ENCODE results near the gene OR51A7. TPM values are rescaled to one million over a fixed set of nuclear protein-coding genes. Genes with fewer than 3 reads are reported as not detected.

Gene OR51A7
- total RNA-seq, 1 experiment from 2014 or later, result not detected

DNA sequence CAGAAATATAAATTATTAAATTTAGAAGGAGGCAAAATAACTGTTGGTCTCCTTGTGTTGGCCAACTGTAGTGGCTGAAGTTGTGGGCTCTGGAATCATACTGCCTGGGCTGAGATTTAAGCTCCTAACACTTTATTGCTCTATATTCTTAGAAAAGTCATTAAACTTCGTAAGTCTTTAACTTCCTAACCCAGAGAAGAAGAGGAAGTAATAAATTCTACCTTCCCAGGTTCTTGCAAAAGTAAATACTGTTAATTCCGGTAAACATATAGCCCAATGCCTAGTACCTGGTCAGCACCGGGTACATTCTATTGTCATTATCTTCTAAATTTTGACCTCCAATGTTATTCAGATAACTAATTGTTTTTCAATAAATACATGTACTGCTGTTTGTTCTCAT lies 17.4 kb upstream of the OR51A7 start:
- ATAC-seq (no peak), DNase-seq (ENCODE audit: low spot score) (no peak)
- ChIA-PET POLR2A (no interaction called here), CTCF (no interaction called here)
- Mint-ChIP-seq H3K9me3 (peaks cover 3% of the 10 kb centered on the region; the same call in 1 of the 2 replicates), H3K27me3 (ENCODE audit: low read depth) (no peaks in the 10 kb centered on the region; the same call in 1 of the 2 replicates), H3K4me1 (no peaks in the 10 kb centered on the region), H3K4me3 (no peak overlapping the region), H3K27ac (no peak overlapping the region), H3K36me3 (no peaks in the 10 kb centered on the region)
- no peak for TF ChIP-seq ZNF671 (CRISPR knock-in tag; IDR thresholded peaks at IDR 0.05)
- no peak for TF ChIP-seq NFATC4 (CRISPR knock-in tag; IDR thresholded peaks at IDR 0.05)
- no peak for TF ChIP-seq ETV6 (CRISPR knock-in tag; IDR thresholded peaks at IDR 0.05)
- no peak for TF ChIP-seq SP1 (CRISPR knock-in tag; conservative IDR thresholded peaks at IDR 0.05)
- no peak for TF ChIP-seq ZNF219 (CRISPR knock-in tag; IDR thresholded peaks at IDR 0.05; ENCODE audit: borderline replicate concordance)
- TF ChIP-seq, protein P1, sequence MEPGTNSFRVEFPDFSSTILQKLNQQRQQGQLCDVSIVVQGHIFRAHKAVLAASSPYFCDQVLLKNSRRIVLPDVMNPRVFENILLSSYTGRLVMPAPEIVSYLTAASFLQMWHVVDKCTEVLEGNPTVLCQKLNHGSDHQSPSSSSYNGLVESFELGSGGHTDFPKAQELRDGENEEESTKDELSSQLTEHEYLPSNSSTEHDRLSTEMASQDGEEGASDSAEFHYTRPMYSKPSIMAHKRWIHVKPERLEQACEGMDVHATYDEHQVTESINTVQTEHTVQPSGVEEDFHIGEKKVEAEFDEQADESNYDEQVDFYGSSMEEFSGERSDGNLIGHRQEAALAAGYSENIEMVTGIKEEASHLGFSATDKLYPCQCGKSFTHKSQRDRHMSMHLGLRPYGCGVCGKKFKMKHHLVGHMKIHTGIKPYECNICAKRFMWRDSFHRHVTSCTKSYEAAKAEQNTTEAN (CRISPR knock-in tag; IDR thresholded peaks at IDR 0.05), result no peak
- TF ChIP-seq EMX1 (CRISPR knock-in tag; IDR thresholded peaks at IDR 0.05), result no peak
- TF ChIP-seq, protein P2, sequence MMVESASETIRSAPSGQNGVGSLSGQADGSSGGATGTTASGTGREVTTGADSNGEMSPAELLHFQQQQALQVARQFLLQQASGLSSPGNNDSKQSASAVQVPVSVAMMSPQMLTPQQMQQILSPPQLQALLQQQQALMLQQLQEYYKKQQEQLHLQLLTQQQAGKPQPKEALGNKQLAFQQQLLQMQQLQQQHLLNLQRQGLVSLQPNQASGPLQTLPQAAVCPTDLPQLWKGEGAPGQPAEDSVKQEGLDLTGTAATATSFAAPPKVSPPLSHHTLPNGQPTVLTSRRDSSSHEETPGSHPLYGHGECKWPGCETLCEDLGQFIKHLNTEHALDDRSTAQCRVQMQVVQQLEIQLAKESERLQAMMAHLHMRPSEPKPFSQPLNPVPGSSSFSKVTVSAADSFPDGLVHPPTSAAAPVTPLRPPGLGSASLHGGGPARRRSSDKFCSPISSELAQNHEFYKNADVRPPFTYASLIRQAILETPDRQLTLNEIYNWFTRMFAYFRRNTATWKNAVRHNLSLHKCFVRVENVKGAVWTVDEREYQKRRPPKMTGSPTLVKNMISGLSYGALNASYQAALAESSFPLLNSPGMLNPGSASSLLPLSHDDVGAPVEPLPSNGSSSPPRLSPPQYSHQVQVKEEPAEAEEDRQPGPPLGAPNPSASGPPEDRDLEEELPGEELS (CRISPR knock-in tag; IDR thresholded peaks at IDR 0.05), result no peak

DNA sequence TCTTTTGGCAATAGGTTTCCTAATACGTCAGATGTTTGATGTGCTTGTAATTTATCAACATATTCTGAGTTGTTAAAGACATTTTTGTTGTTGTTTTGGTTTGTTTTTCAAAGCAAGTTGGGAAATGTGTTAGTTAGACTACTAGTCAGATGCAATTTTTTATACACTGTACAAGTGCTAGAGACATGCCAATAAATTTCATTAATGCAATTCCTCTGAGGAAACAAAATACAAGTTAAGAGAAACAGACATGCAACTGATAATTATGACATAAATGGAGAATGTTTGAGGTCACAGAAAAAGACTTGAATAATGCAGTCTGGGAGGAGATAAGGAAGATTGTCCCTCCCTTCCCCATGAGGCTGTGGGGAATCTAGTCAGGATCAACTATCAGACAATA lies 16.0 kb upstream of the OR51A7 start:
- no peaks in the 10 kb centered on the region for H3K36me3 Mint-ChIP-seq
- TF ChIP-seq SOX15 (CRISPR knock-in tag; IDR thresholded peaks at IDR 0.05) (no peak), TEAD1 (CRISPR knock-in tag; IDR thresholded peaks at IDR 0.05) (no peak), ZNF219 (CRISPR knock-in tag; IDR thresholded peaks at IDR 0.05; ENCODE audit: borderline replicate concordance) (no peak), ZNF671 (CRISPR knock-in tag; IDR thresholded peaks at IDR 0.05) (no peak), SP1 (CRISPR knock-in tag; conservative IDR thresholded peaks at IDR 0.05) (no peak), FOXJ3 (CRISPR knock-in tag; IDR thresholded peaks at IDR 0.05; ENCODE audit: borderline replicate concordance) (no peak)
- TF ChIP-seq, protein P3, sequence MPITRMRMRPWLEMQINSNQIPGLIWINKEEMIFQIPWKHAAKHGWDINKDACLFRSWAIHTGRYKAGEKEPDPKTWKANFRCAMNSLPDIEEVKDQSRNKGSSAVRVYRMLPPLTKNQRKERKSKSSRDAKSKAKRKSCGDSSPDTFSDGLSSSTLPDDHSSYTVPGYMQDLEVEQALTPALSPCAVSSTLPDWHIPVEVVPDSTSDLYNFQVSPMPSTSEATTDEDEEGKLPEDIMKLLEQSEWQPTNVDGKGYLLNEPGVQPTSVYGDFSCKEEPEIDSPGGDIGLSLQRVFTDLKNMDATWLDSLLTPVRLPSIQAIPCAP (CRISPR knock-in tag; IDR thresholded peaks at IDR 0.05), result no peak
- TF ChIP-seq, protein P4, sequence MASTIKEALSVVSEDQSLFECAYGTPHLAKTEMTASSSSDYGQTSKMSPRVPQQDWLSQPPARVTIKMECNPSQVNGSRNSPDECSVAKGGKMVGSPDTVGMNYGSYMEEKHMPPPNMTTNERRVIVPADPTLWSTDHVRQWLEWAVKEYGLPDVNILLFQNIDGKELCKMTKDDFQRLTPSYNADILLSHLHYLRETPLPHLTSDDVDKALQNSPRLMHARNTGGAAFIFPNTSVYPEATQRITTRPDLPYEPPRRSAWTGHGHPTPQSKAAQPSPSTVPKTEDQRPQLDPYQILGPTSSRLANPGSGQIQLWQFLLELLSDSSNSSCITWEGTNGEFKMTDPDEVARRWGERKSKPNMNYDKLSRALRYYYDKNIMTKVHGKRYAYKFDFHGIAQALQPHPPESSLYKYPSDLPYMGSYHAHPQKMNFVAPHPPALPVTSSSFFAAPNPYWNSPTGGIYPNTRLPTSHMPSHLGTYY (CRISPR knock-in tag; IDR thresholded peaks at IDR 0.05), result no peak
- H3K27me3 Mint-ChIP-seq (ENCODE audit: low read depth), result no peaks in the 10 kb centered on the region
- ChIA-PET CTCF (no interaction called here), POLR2A (no interaction called here)
- no peak for ATAC-seq
- H3K4me1 Mint-ChIP-seq, result no peaks in the 10 kb centered on the region
- peaks cover 3% of the 10 kb centered on the region; the same call in 1 of the 2 replicates for H3K9me3 Mint-ChIP-seq
- no peak overlapping the region for H3K4me3 Mint-ChIP-seq
- no peak overlapping the region for H3K27ac Mint-ChIP-seq
- DNase-seq (ENCODE audit: low spot score), result no peak

DNA sequence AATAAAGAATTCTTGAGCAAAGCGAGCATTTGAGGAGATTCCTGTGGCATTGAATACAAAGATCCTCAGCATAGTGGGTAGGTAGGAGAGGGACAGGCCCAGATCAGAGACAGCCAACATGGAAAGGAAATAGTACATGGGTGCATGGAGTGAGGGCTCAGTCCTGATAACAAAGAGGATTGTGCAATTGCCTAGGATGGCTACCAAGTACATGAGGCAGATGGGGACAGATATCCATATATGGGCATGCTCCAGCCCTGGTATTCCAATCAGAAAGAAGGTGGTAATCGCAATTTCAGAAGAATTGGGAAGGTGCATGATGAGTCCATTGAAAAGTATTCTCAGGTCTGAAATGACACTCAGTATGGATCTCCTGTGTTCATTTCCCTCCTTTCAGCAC lies 13.3 kb upstream of the OR51A7 start:
- Mint-ChIP-seq H3K4me1 (no peaks in the 10 kb centered on the region), H3K27me3 (ENCODE audit: low read depth) (no peaks in the 10 kb centered on the region), H3K4me3 (no peak overlapping the region), H3K27ac (no peak overlapping the region), H3K9me3 (peaks cover 3% of the 10 kb centered on the region; the same call in 1 of the 2 replicates), H3K36me3 (no peaks in the 10 kb centered on the region)
- CTCF ChIA-PET, result no interaction called here
- POLR2A ChIA-PET, result no interaction called here
- TF ChIP-seq ZNF317 (CRISPR knock-in tag; IDR thresholded peaks at IDR 0.05; ENCODE audit: borderline replicate concordance, low read depth), result no peak
- TF ChIP-seq, protein P5, sequence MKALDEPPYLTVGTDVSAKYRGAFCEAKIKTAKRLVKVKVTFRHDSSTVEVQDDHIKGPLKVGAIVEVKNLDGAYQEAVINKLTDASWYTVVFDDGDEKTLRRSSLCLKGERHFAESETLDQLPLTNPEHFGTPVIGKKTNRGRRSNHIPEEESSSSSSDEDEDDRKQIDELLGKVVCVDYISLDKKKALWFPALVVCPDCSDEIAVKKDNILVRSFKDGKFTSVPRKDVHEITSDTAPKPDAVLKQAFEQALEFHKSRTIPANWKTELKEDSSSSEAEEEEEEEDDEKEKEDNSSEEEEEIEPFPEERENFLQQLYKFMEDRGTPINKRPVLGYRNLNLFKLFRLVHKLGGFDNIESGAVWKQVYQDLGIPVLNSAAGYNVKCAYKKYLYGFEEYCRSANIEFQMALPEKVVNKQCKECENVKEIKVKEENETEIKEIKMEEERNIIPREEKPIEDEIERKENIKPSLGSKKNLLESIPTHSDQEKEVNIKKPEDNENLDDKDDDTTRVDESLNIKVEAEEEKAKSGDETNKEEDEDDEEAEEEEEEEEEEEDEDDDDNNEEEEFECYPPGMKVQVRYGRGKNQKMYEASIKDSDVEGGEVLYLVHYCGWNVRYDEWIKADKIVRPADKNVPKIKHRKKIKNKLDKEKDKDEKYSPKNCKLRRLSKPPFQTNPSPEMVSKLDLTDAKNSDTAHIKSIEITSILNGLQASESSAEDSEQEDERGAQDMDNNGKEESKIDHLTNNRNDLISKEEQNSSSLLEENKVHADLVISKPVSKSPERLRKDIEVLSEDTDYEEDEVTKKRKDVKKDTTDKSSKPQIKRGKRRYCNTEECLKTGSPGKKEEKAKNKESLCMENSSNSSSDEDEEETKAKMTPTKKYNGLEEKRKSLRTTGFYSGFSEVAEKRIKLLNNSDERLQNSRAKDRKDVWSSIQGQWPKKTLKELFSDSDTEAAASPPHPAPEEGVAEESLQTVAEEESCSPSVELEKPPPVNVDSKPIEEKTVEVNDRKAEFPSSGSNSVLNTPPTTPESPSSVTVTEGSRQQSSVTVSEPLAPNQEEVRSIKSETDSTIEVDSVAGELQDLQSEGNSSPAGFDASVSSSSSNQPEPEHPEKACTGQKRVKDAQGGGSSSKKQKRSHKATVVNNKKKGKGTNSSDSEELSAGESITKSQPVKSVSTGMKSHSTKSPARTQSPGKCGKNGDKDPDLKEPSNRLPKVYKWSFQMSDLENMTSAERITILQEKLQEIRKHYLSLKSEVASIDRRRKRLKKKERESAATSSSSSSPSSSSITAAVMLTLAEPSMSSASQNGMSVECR (CRISPR knock-in tag; IDR thresholded peaks at IDR 0.05; ENCODE audit: borderline replicate concordance), result no peak
- TF ChIP-seq, protein P3 (CRISPR knock-in tag; IDR thresholded peaks at IDR 0.05), result no peak
- ATAC-seq (0 out of 2 replicates have a peak, but pooled peaks have one; percentile 24), DNase-seq (ENCODE audit: low spot score) (no peak)
